ENCODE data around the gene SVIL. TPM values are rescaled to one million over a fixed set of nuclear protein-coding genes. Genes with fewer than 3 reads are reported as not detected.
"Not testable (repeated sequence)": the region's sequence is repeated elsewhere in the genome, so short reads cannot be mapped to it uniquely, and the experiment has no call there.

The SVIL gene
- total RNA-seq, 1 experiment from 2014 or later: 15.3 TPM

DNA sequence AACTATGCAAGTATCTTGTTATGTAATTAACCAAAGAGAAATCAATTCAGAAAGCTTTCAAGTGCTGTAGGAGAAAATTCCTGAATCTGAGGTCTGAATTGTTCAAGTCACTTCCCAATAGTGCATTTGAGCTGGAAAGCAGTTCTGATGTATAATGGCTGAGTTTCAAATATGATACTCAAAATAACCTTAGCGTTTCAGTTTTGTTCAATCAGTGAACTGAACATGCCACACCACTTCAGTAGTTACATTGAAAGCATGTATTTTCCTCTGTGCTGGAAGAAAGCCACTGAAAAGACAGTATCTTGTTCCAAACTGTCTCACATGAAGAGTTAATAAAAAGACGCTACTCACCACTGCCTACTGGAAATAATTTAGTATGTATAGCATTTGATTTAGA is 64.5 kb downstream of the SVIL start:
- H4K8ac ChIP-seq (replicated peaks; ENCODE audit: insufficient read length, low read depth, low read length); H3K23ac ChIP-seq (ENCODE audit: insufficient read length, low read depth, low read length); H3K79me2 ChIP-seq (ENCODE audit: insufficient read depth, low read length): not testable (repeated sequence)

More for the DNA sequence above, 64.5 kb downstream of the SVIL start:
- H3K9me3 Mint-ChIP-seq; H2BK12ac ChIP-seq (ENCODE audit: insufficient read length, low read depth, low read length); H3K4me3 Mint-ChIP-seq; H2BK120ac ChIP-seq (ENCODE audit: low read depth, low read length, poor library complexity, severe bottlenecking); DNase-seq; H3K56ac ChIP-seq (ENCODE audit: insufficient read length, low read depth, low read length); H3K27ac Mint-ChIP-seq; H3K27me3 ChIP-seq (ENCODE audit: insufficient read depth, low read length); H2BK5ac ChIP-seq (ENCODE audit: insufficient read length, low read length); H3K27ac ChIP-seq (ENCODE audit: insufficient read length, low read depth, low read length); H2AFZ ChIP-seq (ENCODE audit: low read length); H3K4me2 ChIP-seq (ENCODE audit: insufficient read depth, insufficient read length, low read length); H3K9ac ChIP-seq (ENCODE audit: extremely low read depth, insufficient read length, low read length); H3K36me3 Mint-ChIP-seq (ENCODE audit: insufficient read depth in 1 of 3, low read depth in 3 of 3); H3K4ac ChIP-seq (ENCODE audit: low read depth, low read length); H3T11ph ChIP-seq (ENCODE audit: low read length); H3K23me2 ChIP-seq (ENCODE audit: insufficient read length, low read depth, low read length, poor library complexity, severe bottlenecking); H4K20me1 ChIP-seq (ENCODE audit: control insufficient read depth, insufficient read depth, insufficient read length); H2BK15ac ChIP-seq (ENCODE audit: low read depth, low read length); H3K14ac ChIP-seq (ENCODE audit: insufficient read depth, low read length); H3K27me3 Mint-ChIP-seq (ENCODE audit: low read depth); H3K79me1 ChIP-seq (ENCODE audit: insufficient read depth, low read depth, low read length, poor library complexity, severe bottlenecking); H3K18ac ChIP-seq (ENCODE audit: insufficient read length, low read depth, low read length); H2BK20ac ChIP-seq (ENCODE audit: low read depth, low read length, poor library complexity, severe bottlenecking); H3K4me1 ChIP-seq (ENCODE audit: insufficient read depth, low read length); H4K91ac ChIP-seq (ENCODE audit: insufficient read length, low read depth, low read length); H4K5ac ChIP-seq (ENCODE audit: insufficient read length, low read depth, low read length); H3K9me3 ChIP-seq (ENCODE audit: control insufficient read depth, low read depth, low read length); H2AK5ac ChIP-seq (ENCODE audit: insufficient read length, low read length): not testable (repeated sequence)
- H3K4me1 Mint-ChIP-seq: peaks cover 35 to 36% of the 10 kb centered on the region in 2 experiments
- WGBS (ENCODE audit: extremely low coverage, insufficient read length, low lambda C conversion rate): no CpG with 5 or more reads among the region's 2 CpGs
